Measurements from ENCODE around the gene AGAP1.

DNA sequence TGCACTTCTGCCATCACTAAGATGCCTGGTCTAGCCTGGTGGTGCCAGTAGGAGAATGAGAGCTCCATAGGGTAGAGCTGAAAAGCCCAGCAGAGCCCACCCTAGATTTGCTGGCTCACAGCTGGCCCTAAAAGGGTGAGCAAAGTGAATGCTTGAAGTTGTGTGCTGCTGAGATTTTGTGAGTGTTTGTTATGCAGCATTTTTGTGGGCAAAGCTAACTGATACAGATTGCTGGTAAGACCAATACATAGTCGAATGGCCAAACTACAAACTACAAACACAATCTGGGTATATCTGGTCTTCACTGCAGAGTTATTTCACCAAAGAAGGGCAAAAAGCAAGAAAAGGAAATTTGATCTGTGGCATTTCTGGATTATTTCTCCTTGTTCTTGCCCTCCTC, 7.1 kb upstream of the AGAP1 start:
- TF ChIP-seq, protein P1, sequence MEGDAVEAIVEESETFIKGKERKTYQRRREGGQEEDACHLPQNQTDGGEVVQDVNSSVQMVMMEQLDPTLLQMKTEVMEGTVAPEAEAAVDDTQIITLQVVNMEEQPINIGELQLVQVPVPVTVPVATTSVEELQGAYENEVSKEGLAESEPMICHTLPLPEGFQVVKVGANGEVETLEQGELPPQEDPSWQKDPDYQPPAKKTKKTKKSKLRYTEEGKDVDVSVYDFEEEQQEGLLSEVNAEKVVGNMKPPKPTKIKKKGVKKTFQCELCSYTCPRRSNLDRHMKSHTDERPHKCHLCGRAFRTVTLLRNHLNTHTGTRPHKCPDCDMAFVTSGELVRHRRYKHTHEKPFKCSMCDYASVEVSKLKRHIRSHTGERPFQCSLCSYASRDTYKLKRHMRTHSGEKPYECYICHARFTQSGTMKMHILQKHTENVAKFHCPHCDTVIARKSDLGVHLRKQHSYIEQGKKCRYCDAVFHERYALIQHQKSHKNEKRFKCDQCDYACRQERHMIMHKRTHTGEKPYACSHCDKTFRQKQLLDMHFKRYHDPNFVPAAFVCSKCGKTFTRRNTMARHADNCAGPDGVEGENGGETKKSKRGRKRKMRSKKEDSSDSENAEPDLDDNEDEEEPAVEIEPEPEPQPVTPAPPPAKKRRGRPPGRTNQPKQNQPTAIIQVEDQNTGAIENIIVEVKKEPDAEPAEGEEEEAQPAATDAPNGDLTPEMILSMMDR (IDR thresholded peaks at IDR 0.05; ENCODE audit: low read depth, low read length, missing input control), result no peak
- no peak for TF ChIP-seq JUND (IDR thresholded peaks at IDR 0.05)
- no peak for TF ChIP-seq HNF4A (conservative IDR thresholded peaks at IDR 0.05)
- no peak for TF ChIP-seq NR2F2 (IDR thresholded peaks at IDR 0.05)
- no peak for TF ChIP-seq TAF1 (conservative IDR thresholded peaks at IDR 0.05)

All from liver (tissue), 3 donors.